K562 (cell line): ENCODE results near the gene PSMG3. TPM values are rescaled to one million over a fixed set of nuclear protein-coding genes. Genes with fewer than 3 reads are reported as not detected.

ENCODE experiments used
- ATAC-seq: fragments of 200-7000 bp; cut with Tn5 transposase; 3 replicates; pipeline ENCODE4 v1.9.1; 2020; ENCODE audit warnings: moderate library complexity
- BruUV-seq: library from RNA; stranded (reverse); fragments of 400-500 nt; replicated peaks from 2 replicates; lab custom pipeline; 2021; lab: Mats Ljungman, UMichigan
- CTCF ChIA-PET: fragments of 300-600 bp; formaldehyde crosslinking; extraction: SDS; loops from one replicate; lab custom pipeline; 2021; ENCODE audit warnings: low intra/inter-chr PET ratio; lab: Yijun Ruan, JAX
- POLR2A ChIA-PET: fragments of 300-600, 350-650 bp; sonication (Branson Sonifier 250); formaldehyde crosslinking; extraction: SDS; loops from one replicate; lab custom pipeline; 2021; ENCODE audit warnings: antibody characterized with exemption, inconsistent platforms; lab: Yijun Ruan, JAX
- DNase-seq, 4 experiments: peaks; one replicate each; pipeline versions ENCODE4 v3.0.0 to v3.0.0-alpha.2; 2011 to 2018; ENCODE audit warnings: low spot score in 3 of 4, mixed read lengths in 3 of 4; ENCODE audit errors: extremely low read depth in 1 of 4
- FAIRE-seq: peaks from 2 replicates; lab custom pipeline; 2011; peaks lifted over from hg19 to GRCh38; lab: Jason Lieb, UNC
- H2AFZ ChIP-seq: 2 replicates; pipeline ENCODE4 v1.6.0; 2011; ENCODE audit warnings: low read depth, low read length, control low read depth, inconsistent platforms
- H3K27ac ChIP-seq: fragments of 200-600 bp; 3 replicates; pipeline ENCODE4 v1.8.0; 2011; ENCODE audit warnings: low read depth, mild to moderate bottlenecking, control low read depth, inconsistent platforms, low read length, moderate library complexity, mixed read lengths; ENCODE audit errors: extremely low read depth
- H3K27me3 ChIP-seq, 2 experiments: fragments of 300-600 bp in 1 of 2; 2 replicates in 1 of 2; 3 replicates in 1 of 2; pipeline versions ENCODE4 v1.6.0 to v1.8.0; 2011; ENCODE audit warnings: inconsistent platforms in 2 of 2, low read length in 2 of 2, mild to moderate bottlenecking in 1 of 2, mixed read lengths in 1 of 2, moderate library complexity in 1 of 2; ENCODE audit not compliant: control insufficient read depth in 2 of 2, insufficient read depth in 2 of 2
- H3K36me3 ChIP-seq: fragments of 300-600 bp; 3 replicates; pipeline ENCODE4 v1.8.0; 2011; ENCODE audit warnings: mild to moderate bottlenecking, low read length, inconsistent platforms; ENCODE audit not compliant: control insufficient read depth, insufficient read depth
- H3K4me1 ChIP-seq, 2 experiments: fragments of 200-600 bp in 1 of 2; replicated peaks in 1 of 2; 2 replicates in 1 of 2; 3 replicates in 1 of 2; pipeline versions ENCODE4 v1.5.1 to v1.8.0; 2011; ENCODE audit warnings: inconsistent platforms in 2 of 2, low read length in 2 of 2, mild to moderate bottlenecking in 1 of 2, mixed read lengths in 1 of 2, moderate library complexity in 1 of 2; ENCODE audit not compliant: control insufficient read depth in 2 of 2, insufficient read depth in 2 of 2
- H3K4me2 ChIP-seq: 2 replicates; pipeline ENCODE4 v1.6.1; 2011; ENCODE audit warnings: low read length, control low read depth, inconsistent platforms, mixed read lengths; ENCODE audit not compliant: insufficient read depth
- H3K4me3 ChIP-seq: fragments of 200-600 bp; sonication (generic), shearing (Covaris generic); 2 replicates; pipeline ENCODE4 v1.5.1; 2016; ENCODE audit warnings: control low read depth, inconsistent platforms
- H3K79me2 ChIP-seq: fragments of 200-600 bp; 3 replicates; pipeline ENCODE4 v1.8.0; 2011; ENCODE audit warnings: low read length, inconsistent platforms; ENCODE audit not compliant: control insufficient read depth, insufficient read depth
- H3K9ac ChIP-seq, 2 experiments: 2 replicates each; pipeline versions ENCODE4 v1.6.0 to v1.6.1; 2011; ENCODE audit warnings: low read depth in 2 of 2, low read length in 2 of 2, control low read depth in 1 of 2, inconsistent platforms in 1 of 2, mild to moderate bottlenecking in 1 of 2, mixed read lengths in 1 of 2; ENCODE audit not compliant: insufficient read depth in 1 of 2
- H3K9me1 ChIP-seq: one replicate; pipeline ENCODE4 v1.6.0; 2011; ENCODE audit warnings: inconsistent platforms, mild to moderate bottlenecking, low read length, moderate library complexity; ENCODE audit not compliant: control insufficient read depth, insufficient read depth
- H3K9me3 ChIP-seq: replicated peaks from 2 replicates; pipeline ENCODE4 v1.5.1; 2011; ENCODE audit warnings: low read depth, low read length, inconsistent platforms; ENCODE audit not compliant: control insufficient read depth, insufficient read depth
- H4K20me1 ChIP-seq: replicated peaks from 2 replicates; pipeline ENCODE4 v1.6.1; 2011; ENCODE audit warnings: low read length, inconsistent platforms, mixed read lengths; ENCODE audit not compliant: control insufficient read depth, insufficient read depth
- DACH1 ChIP-seq: fragments of 450-650 bp; IDR thresholded peaks from 2 replicates; pipeline ENCODE4 v1.6.1; 2018; ENCODE audit not compliant: partially characterized antibody
- JUN ChIP-seq, 2 experiments: sonication (generic) in 1 of 2; formaldehyde crosslinking in 1 of 2; IDR thresholded peaks; 2 replicates each; pipeline versions ENCODE4 v1.6.1 to v1.8.0; 2012 to 2022; ENCODE audit warnings: borderline replicate concordance in 2 of 2, mild to moderate bottlenecking in 2 of 2, improper control_type of control experiment in 1 of 2, low read depth in 1 of 2, low read length in 1 of 2, missing genetic modification reagents in 1 of 2
- PHB2 ChIP-seq: fragments of 450-650 bp; IDR thresholded peaks from 2 replicates; pipeline ENCODE4 v1.6.1; 2017; ENCODE audit warnings: low read depth
- ZNF239 ChIP-seq: fragments of 250-450 bp; sonication (Bioruptor Pico); IDR thresholded peaks from 2 replicates; pipeline ENCODE4 v1.4.0; 2020; ENCODE audit warnings: mild to moderate bottlenecking
- ZNF561 ChIP-seq: fragments of 450-650 bp; formaldehyde crosslinking; conservative IDR thresholded peaks from 2 replicates; pipeline ENCODE4 v1.4.0; 2020; ENCODE audit warnings: mild to moderate bottlenecking, moderate library complexity
- WGBS: fragments of 100-300 bp; shearing (Covaris generic); methylation state at CpG from one replicate; pipeline ENCODE4 v1.1.6; 2016; ENCODE audit warnings: low coverage, mixed read lengths; ENCODE audit not compliant: insufficient coverage; ENCODE audit errors: missing lambda C conversion rate; 5-methylcytosine and 5-hydroxymethylcytosine counted together
- in situ Hi-C: fragments of 300-500 bp; cut with MboI; formaldehyde crosslinking; loops from 4 replicates; pipeline ENCODE4 v1.15.0; 2018; ENCODE audit warnings: inconsistent platforms, mixed read lengths
- intact Hi-C: fragments of 100-400 bp; cut with micrococcal nuclease; formaldehyde crosslinking; loops from 2 replicates; pipeline ENCODE4 v1.14.2; 2022
- polyA plus RNA-seq, 8 experiments: library from polyadenylated mRNA; depleted of rRNA in 4 of 8; stranded (reverse) in 5 of 8; unstranded in 3 of 8; fragments of >200 nt; fragmentation: Nextera tagmentation in 2 of 8; fragmentation: Illumina TruSeq in 1 of 8; extraction: Ambion mirVana in 2 of 8; extraction: Trizol in 1 of 8; gene quantifications; 2 replicates each; pipeline versions ENCODE4 v1.2.1 to v1.2.3, GENCODE V29; 2011 to 2014; ENCODE audit warnings: inconsistent platforms in 1 of 8, missing spikeins in 1 of 8
- total RNA-seq, 7 experiments: library from RNA; depleted of rRNA in 6 of 7; stranded (reverse); fragments of >200 nt in 6 of 7; fragmentation: Illumina TruSeq in 2 of 7; extraction: Trizol in 2 of 7; gene quantifications; 2 replicates each; pipeline versions ENCODE4 v1.2.1 to v1.2.3, GENCODE V29; 2011 to 2021; ENCODE audit warnings: low replicate concordance in 1 of 7
- TF ChIP-seq, protein P1 (sequence below), 2 experiments: fragments of 450-650 bp in 1 of 2; sonication (generic) in 1 of 2; formaldehyde crosslinking; conservative IDR thresholded peaks; 2 replicates each; pipeline versions ENCODE4 v1.4.0 to v1.8.1; 2020 to 2022; ENCODE audit warnings: mild to moderate bottlenecking in 1 of 2, missing genetic modification reagents in 1 of 2
- TF ChIP-seq, protein P2 (sequence below): fragments of 450-650 bp; formaldehyde crosslinking; IDR thresholded peaks from 2 replicates; pipeline ENCODE4 v1.4.0; 2022; ENCODE audit warnings: missing genetic modification characterization
- TF ChIP-seq, protein P3 (sequence below), 2 experiments: IDR thresholded peaks; 2 replicates each; pipeline ENCODE4 v1.6.1; 2011; ENCODE audit warnings: borderline replicate concordance in 1 of 2, control low read depth in 1 of 2, low read depth in 1 of 2, low read length in 1 of 2, mild to moderate bottlenecking in 1 of 2, mixed read lengths in 1 of 2, moderate library complexity in 1 of 2; ENCODE audit not compliant: insufficient read depth in 1 of 2, insufficient read length in 1 of 2, poor library complexity in 1 of 2, severe bottlenecking in 1 of 2; ENCODE audit errors: extremely low read depth in 1 of 2
- TF ChIP-seq, protein P4 (sequence below): fragments of 450-650 bp; IDR thresholded peaks from 2 replicates; pipeline ENCODE4 v1.6.1; 2018; ENCODE audit not compliant: partially characterized antibody

PSMG3 gene
- total and polyA plus RNA-seq, 9 of the 15 experiments (the other 6 are each of a cell fraction or from before 2014, with no cell fraction given): 34.8 to 122 (median 80.1) TPM

DNA sequence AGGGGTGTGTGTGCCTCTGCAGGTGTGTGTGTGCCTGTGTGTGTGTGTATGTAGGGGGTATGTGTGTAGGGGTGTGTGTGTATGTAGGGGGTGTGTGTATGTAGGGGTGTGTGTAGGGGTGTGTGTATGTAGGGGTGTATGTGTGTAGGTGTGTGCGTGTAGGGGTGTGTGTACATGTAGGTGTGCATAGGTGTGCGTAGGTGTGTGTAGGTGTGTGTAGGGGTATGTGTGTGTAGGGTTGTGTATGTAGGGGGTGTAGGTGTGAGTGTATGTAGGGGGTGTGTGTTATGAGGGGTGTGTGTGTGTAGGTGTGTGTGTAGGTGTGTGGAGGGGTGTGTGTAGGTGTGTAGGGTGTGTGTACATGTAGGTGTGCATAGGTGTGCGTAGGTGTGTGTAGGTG is 48.6 kb upstream of the PSMG3 start (continued):
- TF ChIP-seq JUN (IDR thresholded peaks at IDR 0.05; ENCODE audit: borderline replicate concordance, low read depth, low read length) (no peak), JUN (CRISPR knock-in tag; IDR thresholded peaks at IDR 0.05; ENCODE audit: borderline replicate concordance) (no peak), ZNF239 (CRISPR knock-in tag) (no peak)
- TF ChIP-seq, protein P1, sequence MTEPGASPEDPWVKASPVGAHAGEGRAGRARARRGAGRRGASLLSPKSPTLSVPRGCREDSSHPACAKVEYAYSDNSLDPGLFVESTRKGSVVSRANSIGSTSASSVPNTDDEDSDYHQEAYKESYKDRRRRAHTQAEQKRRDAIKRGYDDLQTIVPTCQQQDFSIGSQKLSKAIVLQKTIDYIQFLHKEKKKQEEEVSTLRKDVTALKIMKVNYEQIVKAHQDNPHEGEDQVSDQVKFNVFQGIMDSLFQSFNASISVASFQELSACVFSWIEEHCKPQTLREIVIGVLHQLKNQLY (CRISPR knock-in tag; conservative IDR thresholded peaks at IDR 0.05): no peak
- TF ChIP-seq, protein P2, sequence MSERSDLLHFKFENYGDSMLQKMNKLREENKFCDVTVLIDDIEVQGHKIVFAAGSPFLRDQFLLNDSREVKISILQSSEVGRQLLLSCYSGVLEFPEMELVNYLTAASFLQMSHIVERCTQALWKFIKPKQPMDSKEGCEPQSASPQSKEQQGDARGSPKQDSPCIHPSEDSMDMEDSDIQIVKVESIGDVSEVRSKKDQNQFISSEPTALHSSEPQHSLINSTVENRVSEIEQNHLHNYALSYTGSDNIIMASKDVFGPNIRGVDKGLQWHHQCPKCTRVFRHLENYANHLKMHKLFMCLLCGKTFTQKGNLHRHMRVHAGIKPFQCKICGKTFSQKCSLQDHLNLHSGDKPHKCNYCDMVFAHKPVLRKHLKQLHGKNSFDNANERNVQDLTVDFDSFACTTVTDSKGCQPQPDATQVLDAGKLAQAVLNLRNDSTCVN: no peak
- TF ChIP-seq, protein P3, sequence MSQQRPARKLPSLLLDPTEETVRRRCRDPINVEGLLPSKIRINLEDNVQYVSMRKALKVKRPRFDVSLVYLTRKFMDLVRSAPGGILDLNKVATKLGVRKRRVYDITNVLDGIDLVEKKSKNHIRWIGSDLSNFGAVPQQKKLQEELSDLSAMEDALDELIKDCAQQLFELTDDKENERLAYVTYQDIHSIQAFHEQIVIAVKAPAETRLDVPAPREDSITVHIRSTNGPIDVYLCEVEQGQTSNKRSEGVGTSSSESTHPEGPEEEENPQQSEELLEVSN (IDR thresholded peaks at IDR 0.05; ENCODE audit: borderline replicate concordance in 1 of 2, extremely low read depth in 1 of 2, insufficient read depth in 1 of 2, insufficient read length in 1 of 2, low read depth in 1 of 2, low read length in 1 of 2, poor library complexity in 1 of 2, severe bottlenecking in 1 of 2): no peak

DNA sequence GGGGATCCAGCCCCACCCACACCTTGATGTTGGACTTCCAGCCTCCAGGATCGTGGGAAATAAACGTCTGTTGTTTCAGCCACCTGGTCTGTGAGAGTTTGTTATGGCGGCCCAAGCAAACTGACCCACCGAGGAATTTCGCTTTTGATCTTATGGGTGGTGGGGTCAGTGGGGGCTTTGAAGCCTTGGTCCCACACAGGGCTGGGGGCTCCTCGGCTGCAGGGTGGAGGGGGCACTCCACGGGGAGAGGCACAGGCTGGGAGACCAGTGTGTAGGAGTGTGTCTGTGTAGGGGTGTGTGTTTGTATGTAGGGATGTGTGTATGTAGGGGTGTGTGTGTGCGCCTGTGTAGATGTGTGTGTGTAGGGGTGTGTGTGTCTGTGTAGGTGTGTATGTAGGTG is 48.1 kb upstream of the PSMG3 start:
- H3K9me3 ChIP-seq: no peaks in the 10 kb centered on the region
- intact Hi-C loops (no loop called here), in situ Hi-C loops (no loop called here)
- BruUV-seq: no TSS peak
- H3K36me3 ChIP-seq: no peaks in the 10 kb centered on the region
- H3K27me3 ChIP-seq: peaks cover 21 to 40% of the 10 kb centered on the region in 2 experiments
- H2AFZ ChIP-seq: no peak overlapping the region
- no peak for DNase-seq
- H3K9me1 ChIP-seq: no peaks in the 10 kb centered on the region
- H3K9ac ChIP-seq: no peak overlapping the region
- no peaks in the 10 kb centered on the region for H3K79me2 ChIP-seq
- no peak overlapping the region for H3K4me2 ChIP-seq
- FAIRE-seq: no peak
- no peak overlapping the region for H3K27ac ChIP-seq
- no peak overlapping the region for H3K4me3 ChIP-seq
- H3K4me1 ChIP-seq: peaks cover 0 to 20% of the 10 kb centered on the region in 2 experiments; a peak in 2 of 5 replicates
- no peaks in the 10 kb centered on the region for H4K20me1 ChIP-seq
- 7% methylated on average over 8 of the region's 8 CpGs for WGBS
- ATAC-seq: no peak
- ChIA-PET POLR2A (no interaction called here), CTCF (no interaction called here)
- TF ChIP-seq DACH1 (no peak), PHB2 (no peak), ZNF561 (no peak)
- TF ChIP-seq, protein P4, sequence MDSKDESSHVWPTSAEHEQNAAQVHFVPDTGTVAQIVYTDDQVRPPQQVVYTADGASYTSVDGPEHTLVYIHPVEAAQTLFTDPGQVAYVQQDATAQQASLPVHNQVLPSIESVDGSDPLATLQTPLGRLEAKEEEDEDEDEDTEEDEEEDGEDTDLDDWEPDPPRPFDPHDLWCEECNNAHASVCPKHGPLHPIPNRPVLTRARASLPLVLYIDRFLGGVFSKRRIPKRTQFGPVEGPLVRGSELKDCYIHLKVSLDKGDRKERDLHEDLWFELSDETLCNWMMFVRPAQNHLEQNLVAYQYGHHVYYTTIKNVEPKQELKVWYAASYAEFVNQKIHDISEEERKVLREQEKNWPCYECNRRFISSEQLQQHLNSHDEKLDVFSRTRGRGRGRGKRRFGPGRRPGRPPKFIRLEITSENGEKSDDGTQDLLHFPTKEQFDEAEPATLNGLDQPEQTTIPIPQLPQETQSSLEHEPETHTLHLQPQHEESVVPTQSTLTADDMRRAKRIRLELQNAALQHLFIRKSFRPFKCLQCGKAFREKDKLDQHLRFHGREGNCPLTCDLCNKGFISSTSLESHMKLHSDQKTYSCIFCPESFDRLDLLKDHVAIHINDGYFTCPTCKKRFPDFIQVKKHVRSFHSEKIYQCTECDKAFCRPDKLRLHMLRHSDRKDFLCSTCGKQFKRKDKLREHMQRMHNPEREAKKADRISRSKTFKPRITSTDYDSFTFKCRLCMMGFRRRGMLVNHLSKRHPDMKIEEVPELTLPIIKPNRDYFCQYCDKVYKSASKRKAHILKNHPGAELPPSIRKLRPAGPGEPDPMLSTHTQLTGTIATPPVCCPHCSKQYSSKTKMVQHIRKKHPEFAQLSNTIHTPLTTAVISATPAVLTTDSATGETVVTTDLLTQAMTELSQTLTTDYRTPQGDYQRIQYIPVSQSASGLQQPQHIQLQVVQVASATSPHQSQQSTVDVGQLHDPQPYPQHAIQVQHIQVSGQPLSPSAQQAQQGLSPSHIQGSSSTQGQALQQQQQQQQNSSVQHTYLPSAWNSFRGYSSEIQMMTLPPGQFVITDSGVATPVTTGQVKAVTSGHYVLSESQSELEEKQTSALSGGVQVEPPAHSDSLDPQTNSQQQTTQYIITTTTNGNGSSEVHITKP: no peak
